NCI-H1417 treated with DMSO at 0.1 percent for 48 hours (cell line): ENCODE results near the gene ARHGAP28.

Experiments
- DNase-seq: peaks from one replicate; lab custom pipeline; 2025; lab: John Stamatoyannopoulos, UW

The ARHGAP28 gene

GRCh38 chr18:6733758-6734157 lies 4.2 kb downstream of the ARHGAP28 start:
- DNase-seq, result no peak

GRCh38 chr18:6734726-6735430 lies 5.4 kb downstream of the ARHGAP28 start:
- no peak for DNase-seq

GRCh38 chr18:6737833-6738232 lies 8.3 kb downstream of the ARHGAP28 start:
- no peak for DNase-seq

GRCh38 chr18:6738622-6739021 lies 9.1 kb downstream of the ARHGAP28 start:
- no peak for DNase-seq

- DNase-seq, result no peak
These were observed 11.7 kb downstream of the ARHGAP28 start for GRCh38 chr18:6741232-6741663.

- DNase-seq, result no peak
These were observed 12.3 kb downstream of the ARHGAP28 start for GRCh38 chr18:6741786-6742185.

- DNase-seq, result no peak
These were observed 14.5 kb downstream of the ARHGAP28 start for GRCh38 chr18:6743999-6744398.

- DNase-seq, result no peak
These were observed 15.4 kb downstream of the ARHGAP28 start for GRCh38 chr18:6744816-6745455.

- DNase-seq, result no peak
These were observed 16.1 kb downstream of the ARHGAP28 start for GRCh38 chr18:6745504-6746031.

GRCh38 chr18:6746386-6746960 lies 17.0 kb downstream of the ARHGAP28 start:
- DNase-seq, result no peak

GRCh38 chr18:6747646-6748045 lies 18.1 kb downstream of the ARHGAP28 start:
- DNase-seq, result no peak

- no peak for DNase-seq
These were observed 18.7 kb downstream of the ARHGAP28 start for GRCh38 chr18:6748241-6748640.

GRCh38 chr18:6750411-6750810 lies 20.9 kb downstream of the ARHGAP28 start:
- DNase-seq, result no peak

GRCh38 chr18:6751222-6751621 lies 21.7 kb downstream of the ARHGAP28 start:
- no peak for DNase-seq

GRCh38 chr18:6752202-6752860 lies 22.8 kb downstream of the ARHGAP28 start:
- DNase-seq, result no peak

- DNase-seq, result no peak
These were observed 25.6 kb downstream of the ARHGAP28 start for GRCh38 chr18:6755107-6755506.

- no peak for DNase-seq
These were observed 28.4 kb downstream of the ARHGAP28 start for GRCh38 chr18:6757931-6758330.

- no peak for DNase-seq
These were observed 30.1 kb downstream of the ARHGAP28 start for GRCh38 chr18:6759579-6759978.

GRCh38 chr18:6763524-6763923 lies 34.0 kb downstream of the ARHGAP28 start:
- no peak for DNase-seq

- no peak for DNase-seq
These were observed 34.9 kb downstream of the ARHGAP28 start for GRCh38 chr18:6764382-6764781.

- no peak for DNase-seq
These were observed 44.3 kb downstream of the ARHGAP28 start for GRCh38 chr18:6773777-6774176.

- no peak for DNase-seq
These were observed 45.7 kb downstream of the ARHGAP28 start for GRCh38 chr18:6775237-6775636.

- DNase-seq, result no peak
These were observed 46.2 kb downstream of the ARHGAP28 start for GRCh38 chr18:6775702-6776101.
